Measurements from ENCODE around the gene GAB2. TPM values are rescaled to one million over a fixed set of nuclear protein-coding genes. Genes with fewer than 3 reads are reported as not detected.
A peak's percentile ranks its signal among the peaks of the same experiment; 100 is the strongest.

Gene GAB2
- total and polyA plus RNA-seq, 2 of the 13 experiments (the other 11 are each of a cell fraction or from before 2014, with no cell fraction given), result 4.1 to 8.6 TPM

GRCh38 chr11:78188286-78189173 lies 229.1 kb downstream of the GAB2 start, which contains the start of the genes KCTD21 and USP35 (continued):
- TF ChIP-seq ZNF496 (CRISPR knock-in tag; IDR thresholded peaks at IDR 0.05; ENCODE audit: insufficient replicate concordance) (no peak), KAT2B (IDR thresholded peaks at IDR 0.05; ENCODE audit: borderline replicate concordance, low read depth, low read length) (no peak), AKAP8 (CRISPR knock-in tag; IDR thresholded peaks at IDR 0.05) (peak; percentile 64; the same call in 1 of the 2 replicates), NFE2L1 (CRISPR knock-in tag; IDR thresholded peaks at IDR 0.05; ENCODE audit: borderline replicate concordance) (no peak), SOX13 (IDR thresholded peaks at IDR 0.05) (no peak), SOX13 (CRISPR knock-in tag; conservative IDR thresholded peaks at IDR 0.05 in 1 of 2, IDR thresholded peaks at IDR 0.05 in 1 of 2) (peak in 1 of 2 experiments; percentile 21; a peak in 1 of 4 replicates), SRF (IDR thresholded peaks at IDR 0.05; ENCODE audit: low read depth, low read length) (no peak), ZBTB39 (CRISPR knock-in tag; IDR thresholded peaks at IDR 0.05) (no peak), YEATS2 (CRISPR knock-in tag; IDR thresholded peaks at IDR 0.05; ENCODE audit: borderline replicate concordance) (peak; percentile 58; the same call in 1 of the 2 replicates), ZSCAN29 (CRISPR knock-in tag; conservative IDR thresholded peaks at IDR 0.05) (peak; percentile 90), HBP1 (CRISPR knock-in tag; IDR thresholded peaks at IDR 0.05; ENCODE audit: low read depth) (no peak), ZNF230 (CRISPR knock-in tag; IDR thresholded peaks at IDR 0.05) (no peak; the same call in 1 of the 2 replicates), MIER2 (CRISPR knock-in tag; IDR thresholded peaks at IDR 0.05) (no peak), SMARCC2 (IDR thresholded peaks at IDR 0.05) (no peak), ZMYM3 (CRISPR knock-in tag; IDR thresholded peaks at IDR 0.05) (peak; percentile 100), SSRP1 (CRISPR knock-in tag; IDR thresholded peaks at IDR 0.05) (no peak), ZKSCAN5 (CRISPR knock-in tag; IDR thresholded peaks at IDR 0.05) (no peak), NR2C2 (CRISPR knock-in tag; IDR thresholded peaks at IDR 0.05; ENCODE audit: borderline replicate concordance) (peak; percentile 89), FOSL1 (CRISPR knock-in tag; IDR thresholded peaks at IDR 0.05; ENCODE audit: borderline replicate concordance) (no peak), GLI4 (CRISPR knock-in tag; IDR thresholded peaks at IDR 0.05; ENCODE audit: borderline replicate concordance) (0 out of 2 replicates have a peak, but pooled peaks have one; percentile 19), ZNF547 (CRISPR knock-in tag; IDR thresholded peaks at IDR 0.05) (0 out of 2 replicates have a peak, but pooled peaks have one; percentile 66), ZFP37 (CRISPR knock-in tag; IDR thresholded peaks at IDR 0.05; ENCODE audit: borderline replicate concordance) (no peak), ZFP91 (CRISPR knock-in tag; IDR thresholded peaks at IDR 0.05; ENCODE audit: borderline replicate concordance) (peak; percentile 100), ZNF780A (CRISPR knock-in tag; IDR thresholded peaks at IDR 0.05) (0 out of 2 replicates have a peak, but pooled peaks have one; percentile 32), ZNF549 (CRISPR knock-in tag; IDR thresholded peaks at IDR 0.05) (no peak), BORCS8-MEF2B (CRISPR knock-in tag; IDR thresholded peaks at IDR 0.05) (no peak)
